ENCODE measurements around the gene NR1D2.
"Not testable (repeated sequence)": the region's sequence is repeated elsewhere in the genome, so short reads cannot be mapped to it uniquely, and the experiment has no call there.

Gene NR1D2

GRCh38 chr3:24019585-24019984, 74.5 kb downstream of the NR1D2 start:
- DNase-seq (ENCODE audit: low spot score): no peak
- no peak for TF ChIP-seq CTCF (IDR thresholded peaks at IDR 0.05; ENCODE audit: extremely low read depth, insufficient read depth, missing control alignments)
- in situ Hi-C loops (cut with MboI; ENCODE audit: low pct_unique_long_range_greater_than_20kb, low sequenced_read_pairs, unreplicated experiment): no loop called here

GRCh38 chr3:24020036-24020691, 75.1 kb downstream of the NR1D2 start:
- in situ Hi-C loops (cut with MboI; ENCODE audit: low pct_unique_long_range_greater_than_20kb, low sequenced_read_pairs, unreplicated experiment): no loop called here
- no peak for DNase-seq (ENCODE audit: low spot score)
- no peak for TF ChIP-seq CTCF (IDR thresholded peaks at IDR 0.05; ENCODE audit: extremely low read depth, insufficient read depth, missing control alignments)

GRCh38 chr3:24023197-24023596, 78.1 kb downstream of the NR1D2 start:
- DNase-seq (ENCODE audit: low spot score): no peak
- in situ Hi-C loops (cut with MboI; ENCODE audit: low pct_unique_long_range_greater_than_20kb, low sequenced_read_pairs, unreplicated experiment): no loop called here

GRCh38 chr3:24025805-24026204, 80.7 kb downstream of the NR1D2 start:
- TF ChIP-seq CTCF (IDR thresholded peaks at IDR 0.05; ENCODE audit: extremely low read depth, insufficient read depth, missing control alignments): no peak
- in situ Hi-C loops (cut with MboI; ENCODE audit: low pct_unique_long_range_greater_than_20kb, low sequenced_read_pairs, unreplicated experiment): no loop called here

More at GRCh38 chr3:24023197-24023596, 78.1 kb downstream of the NR1D2 start:
- no peak for TF ChIP-seq CTCF (IDR thresholded peaks at IDR 0.05; ENCODE audit: extremely low read depth, insufficient read depth, missing control alignments)

GRCh38 chr3:24026665-24027064, 81.6 kb downstream of the NR1D2 start:
- in situ Hi-C loops (cut with MboI; ENCODE audit: low pct_unique_long_range_greater_than_20kb, low sequenced_read_pairs, unreplicated experiment); DNase-seq (ENCODE audit: low spot score): not testable (repeated sequence)

More at GRCh38 chr3:24025805-24026204, 80.7 kb downstream of the NR1D2 start:
- no peak for DNase-seq (ENCODE audit: low spot score)

GRCh38 chr3:24027946-24028345, 82.9 kb downstream of the NR1D2 start:
- in situ Hi-C loops (cut with MboI; ENCODE audit: low pct_unique_long_range_greater_than_20kb, low sequenced_read_pairs, unreplicated experiment): no loop called here

More at GRCh38 chr3:24027946-24028345, 82.9 kb downstream of the NR1D2 start:
- TF ChIP-seq CTCF (IDR thresholded peaks at IDR 0.05; ENCODE audit: extremely low read depth, insufficient read depth, missing control alignments): no peak
- no peak for DNase-seq (ENCODE audit: low spot score)

Data from GM13977 (cell line).